Inflammatory macrophage treated with lipopolysaccharide for 4 hours (primary cell): ENCODE results near the gene SUGT1.
"Not testable (repeated sequence)": the region's sequence is repeated elsewhere in the genome, so short reads cannot be mapped to it uniquely, and the experiment has no call there.

Source experiments
- DNase-seq: peaks from one replicate; pipeline ENCODE4 v3.0.0-alpha.2; 2020

The SUGT1 gene

DNA sequence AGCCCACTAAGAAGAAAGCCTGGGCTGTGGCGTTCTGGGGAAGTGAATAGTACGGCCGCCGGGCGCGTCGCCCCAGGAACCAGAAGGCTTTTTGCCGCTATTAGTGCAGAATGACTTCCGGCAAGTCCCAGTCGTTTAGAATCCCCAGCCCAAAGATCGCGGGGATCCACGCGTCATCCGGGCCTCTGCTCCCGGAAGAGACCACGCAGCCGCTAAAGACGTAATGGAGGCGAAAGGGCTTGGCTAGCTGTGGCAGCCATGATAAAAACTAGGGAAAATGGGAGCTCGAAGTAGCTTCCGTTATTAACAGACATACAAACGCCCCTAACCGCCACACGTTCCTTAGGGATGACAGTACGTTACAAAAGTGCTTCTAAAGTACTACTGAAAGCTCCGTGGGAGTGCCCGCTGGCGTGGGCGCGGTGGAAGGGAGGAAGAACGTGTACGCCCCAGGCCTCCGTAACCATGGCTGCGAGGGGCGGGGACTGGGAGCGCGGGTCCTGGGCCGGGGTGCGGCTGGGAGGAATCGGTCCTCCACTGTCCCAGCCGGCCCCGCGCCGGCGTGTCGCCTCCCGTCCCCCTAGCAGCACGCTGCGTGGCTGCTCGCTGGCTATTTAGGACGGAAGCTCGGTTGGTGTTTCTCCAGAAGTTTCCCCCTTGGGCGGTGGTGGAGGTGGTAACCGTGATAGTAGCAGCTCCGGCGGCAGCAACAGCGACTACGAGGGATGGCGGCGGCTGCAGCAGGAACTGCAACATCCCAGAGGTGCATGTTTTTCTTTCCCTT is at the start of gene SUGT1:
TSS of gene SUGT1 (plus strand) at position 641 of the 784 bp plus-strand sequence. CDS start at position 726, 85 bp downstream.
- peak; percentile 98 for DNase-seq

DNA sequence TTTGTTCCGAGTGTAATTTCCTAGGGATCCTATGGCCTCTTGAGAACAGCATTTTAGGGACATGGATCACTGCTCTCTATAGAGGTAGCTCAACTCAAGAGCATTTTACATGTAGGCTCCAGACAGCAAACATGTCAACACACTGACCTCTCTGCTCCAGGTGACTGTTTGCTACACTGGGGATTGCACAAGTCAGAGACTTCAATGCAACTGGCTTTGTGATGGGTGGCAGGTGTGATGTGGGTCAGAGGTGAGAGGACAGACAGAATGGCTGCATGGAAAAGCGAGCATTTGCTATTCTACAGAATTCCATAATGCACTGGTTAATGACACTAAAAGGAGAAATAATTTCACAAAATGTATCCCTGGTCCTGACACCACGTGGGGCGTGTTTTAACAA is 49.3 kb upstream of the SUGT1 start:
- DNase-seq = not testable (repeated sequence)

DNA sequence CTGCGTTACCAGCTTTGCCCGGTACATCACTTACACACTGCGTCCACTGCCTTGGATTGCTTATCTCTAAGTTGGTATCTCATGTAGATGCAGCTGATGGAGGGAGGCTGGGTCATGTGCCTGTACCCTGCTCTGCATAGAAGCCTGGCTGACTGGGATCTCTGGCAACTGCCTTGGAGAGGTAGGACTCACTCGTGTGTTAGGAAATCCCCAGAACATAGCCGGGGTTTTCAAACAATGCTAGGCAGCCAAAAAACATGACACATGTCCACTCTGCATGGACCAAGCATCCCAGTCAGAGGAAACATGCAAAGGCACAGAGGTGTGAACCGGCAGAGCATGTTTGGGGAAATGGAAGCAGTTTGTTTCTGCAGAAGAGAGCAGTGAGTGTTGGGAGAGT is 46.5 kb upstream of the SUGT1 start:
- not testable (repeated sequence) for DNase-seq

DNA sequence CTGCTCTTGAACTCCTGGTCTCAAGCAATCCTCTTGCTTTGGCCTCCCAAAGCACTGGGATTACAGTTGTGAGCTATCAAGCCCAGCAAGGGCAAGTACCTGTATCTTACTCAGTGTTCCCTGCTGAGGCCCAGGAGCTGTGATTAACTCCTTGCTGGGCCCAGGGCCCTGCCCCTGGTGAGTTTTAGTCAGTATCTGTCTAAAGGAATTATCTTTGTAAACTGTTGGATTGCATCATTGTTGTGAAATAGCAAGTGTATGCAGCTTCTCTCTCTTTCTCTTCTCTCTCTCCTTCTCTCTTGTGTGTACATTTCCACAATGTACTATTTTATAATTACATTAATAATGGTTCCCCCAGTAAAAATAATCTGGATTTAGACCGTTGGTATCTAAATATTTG is 45.8 kb upstream of the SUGT1 start:
- DNase-seq = not testable (repeated sequence)

DNA sequence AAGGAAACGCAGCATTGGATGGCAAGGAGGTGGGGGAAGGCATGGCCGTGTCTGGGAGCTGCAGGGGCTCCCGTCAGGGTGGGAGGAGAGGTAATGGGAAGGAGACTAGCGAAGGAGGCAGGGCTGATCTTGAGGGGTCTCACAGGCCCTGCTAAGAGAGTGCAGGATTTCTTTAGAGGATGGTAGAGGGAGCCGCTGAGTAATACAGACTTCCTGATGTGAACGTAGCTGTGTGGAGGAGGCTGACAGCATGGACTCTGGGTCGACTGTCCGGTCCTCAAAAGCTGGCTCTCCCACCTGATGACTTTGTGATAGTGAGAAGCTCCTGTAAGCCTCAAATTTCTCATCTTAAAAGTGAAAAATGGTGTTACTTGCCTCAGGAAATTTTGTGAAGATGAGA is 44.5 kb upstream of the SUGT1 start:
- not testable (repeated sequence) for DNase-seq

DNA sequence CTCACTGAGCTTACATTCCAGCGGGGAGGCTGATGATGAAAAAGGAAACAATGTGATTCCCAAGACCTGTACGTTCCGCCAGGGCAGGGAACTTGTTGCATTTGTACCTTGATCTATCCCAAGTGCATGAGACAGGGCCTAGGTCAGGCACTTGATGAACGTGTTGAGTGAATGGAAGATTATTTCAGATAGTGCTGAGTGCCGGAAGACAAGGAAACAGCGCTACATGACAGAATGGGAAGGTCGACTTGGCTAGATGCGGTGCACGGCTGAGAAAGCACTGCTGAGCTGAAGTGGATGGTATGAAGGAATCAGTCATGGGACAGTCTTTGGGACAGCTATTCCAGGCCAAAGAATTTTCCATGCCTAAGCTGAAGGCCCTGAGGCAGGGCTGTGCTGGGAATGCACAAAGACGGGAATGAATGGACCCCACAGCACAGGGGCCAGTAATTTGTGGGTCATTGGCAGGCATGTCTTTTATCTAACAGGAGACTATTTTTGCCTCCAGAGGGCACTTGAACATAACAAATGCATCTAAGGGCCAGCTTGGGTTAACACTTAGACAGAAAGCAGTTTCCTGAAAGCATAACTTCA is 43.5 kb upstream of the SUGT1 start:
- DNase-seq = peak; percentile 36

DNA sequence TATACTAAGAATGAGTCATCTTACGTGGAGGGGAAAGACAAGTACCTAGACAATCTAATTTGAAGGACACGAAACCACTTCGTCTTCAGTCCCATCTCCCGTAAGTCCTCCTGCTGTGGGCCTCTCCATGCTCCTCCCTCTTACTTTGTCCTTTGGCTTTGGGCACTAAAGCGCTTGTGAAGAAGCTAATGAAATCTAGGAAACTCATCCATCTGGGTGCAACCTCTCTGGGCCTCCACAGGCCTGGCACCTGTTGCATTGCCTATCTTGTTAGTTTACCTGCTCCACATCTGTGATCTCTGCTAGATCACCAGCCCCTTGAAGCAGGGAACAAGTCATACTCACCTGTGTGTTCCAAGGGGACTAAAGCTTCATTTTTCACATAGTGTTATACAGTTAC is 42.5 kb upstream of the SUGT1 start:
- not testable (repeated sequence) for DNase-seq

DNA sequence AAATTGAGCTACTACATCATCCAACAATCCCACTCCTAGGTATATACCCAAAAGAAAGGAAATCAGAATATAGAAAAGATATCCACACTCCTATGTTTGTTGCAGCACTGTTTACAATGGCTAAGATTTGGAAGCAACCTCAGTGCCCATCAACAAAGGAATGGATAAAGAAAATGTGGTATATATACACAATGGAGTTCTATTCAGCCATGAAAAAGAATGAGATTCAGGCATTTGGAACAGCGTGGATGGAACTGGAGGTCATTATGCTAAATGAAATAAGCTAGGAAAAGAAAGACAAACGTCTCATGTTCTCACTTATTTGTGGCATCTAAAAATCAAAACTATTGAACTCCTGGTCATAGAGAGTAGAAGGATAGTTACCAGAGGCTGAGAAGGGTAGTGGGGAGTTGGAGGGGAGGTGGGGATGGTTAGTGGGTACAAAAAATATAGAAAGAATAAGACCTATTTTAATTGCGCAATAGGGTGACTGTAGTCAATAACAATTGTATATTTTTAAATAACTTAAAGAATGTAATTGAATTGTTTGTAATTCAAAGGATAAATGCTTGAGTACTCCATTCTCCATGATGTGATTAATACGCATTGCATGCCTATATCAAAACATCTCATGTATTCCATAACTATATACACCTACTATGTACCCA is 37.4 kb upstream of the SUGT1 start:
- DNase-seq = no peak

DNA sequence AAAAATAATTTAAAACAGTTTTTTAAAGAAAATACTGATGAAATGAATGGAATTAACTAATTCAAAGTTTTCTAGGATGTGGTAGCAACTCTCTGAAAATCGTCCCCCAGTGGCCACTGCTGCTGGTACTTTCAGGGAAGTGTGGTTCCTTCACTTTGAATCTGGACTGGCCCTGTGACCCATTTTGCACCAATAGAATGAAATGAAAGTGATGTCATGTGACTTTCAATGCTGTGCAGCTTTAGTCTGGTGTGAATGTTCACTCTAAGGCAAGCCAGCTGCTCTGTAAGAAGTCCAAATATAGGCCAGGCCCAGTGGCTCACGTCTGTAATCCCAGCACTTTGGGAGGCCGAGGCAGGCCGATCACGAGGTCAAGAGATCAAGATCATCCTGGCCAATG is 36.8 kb upstream of the SUGT1 start:
- peak; percentile 8 for DNase-seq

DNA sequence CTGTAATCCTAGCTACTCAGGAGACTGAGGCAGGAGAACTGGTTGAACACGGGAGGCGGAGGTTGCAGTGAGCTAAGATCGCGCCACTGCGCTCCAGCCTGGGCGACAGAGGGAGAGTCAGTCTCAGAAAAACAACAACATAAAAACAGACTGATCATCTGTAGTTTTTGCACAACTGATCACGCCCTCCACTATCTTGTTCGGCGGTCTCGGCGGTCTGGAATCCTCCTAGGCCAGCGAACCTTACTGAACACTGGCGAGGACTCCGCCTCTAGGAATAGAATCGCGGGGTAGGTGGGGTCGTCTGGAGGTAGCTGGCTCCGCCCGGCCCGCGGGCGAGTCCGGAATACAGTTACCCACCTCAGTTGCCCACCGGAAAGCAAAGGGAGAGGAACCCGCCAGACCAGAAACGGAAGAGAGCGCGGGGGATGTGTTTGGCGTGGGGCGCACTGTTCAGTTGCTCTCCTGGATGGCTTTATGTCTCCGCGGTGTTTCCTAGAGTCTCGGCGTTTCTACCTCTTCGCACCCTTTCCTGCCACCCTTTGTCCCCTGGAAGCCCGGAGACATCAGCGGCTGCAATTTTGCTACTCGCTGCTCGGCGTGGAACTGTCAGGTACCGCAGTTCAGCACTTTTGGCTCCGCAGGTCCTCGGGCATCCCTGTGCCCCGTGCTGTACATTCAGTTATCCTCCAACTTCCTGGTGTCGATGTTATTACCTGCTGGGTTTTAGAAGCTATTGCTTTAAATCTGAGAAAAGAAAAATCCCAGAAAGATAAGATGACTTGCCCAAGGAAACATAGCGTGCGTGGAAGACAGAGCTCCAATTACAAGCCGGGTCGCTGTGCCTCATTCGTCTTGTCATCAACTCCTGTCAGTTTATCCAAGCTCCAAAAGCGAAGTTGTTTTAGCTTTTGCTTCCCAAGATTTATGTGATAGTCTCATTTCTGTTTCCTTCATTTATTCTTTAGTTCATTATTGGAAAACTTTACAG is 35.3 kb upstream of the SUGT1 start:
- DNase-seq = peak; percentile 62

DNA sequence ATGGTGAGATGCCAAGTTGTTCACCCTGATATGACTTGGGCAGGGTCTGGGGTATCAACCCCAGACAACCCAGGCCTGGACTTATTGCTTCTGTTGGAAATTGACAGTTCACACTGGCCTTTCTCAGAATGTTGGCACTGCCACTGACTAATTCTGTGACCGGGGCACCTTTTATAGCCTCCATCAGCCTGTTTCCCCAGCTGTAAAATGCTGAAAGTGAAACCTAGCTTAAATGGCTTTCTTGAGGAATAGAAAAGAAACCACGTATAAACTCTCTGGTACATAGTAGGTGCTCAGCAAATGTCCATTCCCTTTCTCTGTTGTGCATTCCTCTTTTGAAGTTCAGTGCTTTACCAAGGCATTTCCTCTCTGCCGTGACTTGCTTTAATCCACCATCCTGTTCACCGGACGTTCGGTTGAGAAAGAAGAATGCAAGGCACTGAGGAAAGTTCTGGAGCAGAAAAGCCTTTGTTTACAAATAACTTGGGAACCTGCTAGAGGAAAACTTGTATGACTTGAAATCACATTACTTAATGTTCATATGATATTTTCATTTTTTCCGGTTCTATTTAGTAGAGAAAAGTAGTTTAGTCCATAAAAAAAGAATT is 21.4 kb upstream of the SUGT1 start:
- not testable (repeated sequence) for DNase-seq

DNA sequence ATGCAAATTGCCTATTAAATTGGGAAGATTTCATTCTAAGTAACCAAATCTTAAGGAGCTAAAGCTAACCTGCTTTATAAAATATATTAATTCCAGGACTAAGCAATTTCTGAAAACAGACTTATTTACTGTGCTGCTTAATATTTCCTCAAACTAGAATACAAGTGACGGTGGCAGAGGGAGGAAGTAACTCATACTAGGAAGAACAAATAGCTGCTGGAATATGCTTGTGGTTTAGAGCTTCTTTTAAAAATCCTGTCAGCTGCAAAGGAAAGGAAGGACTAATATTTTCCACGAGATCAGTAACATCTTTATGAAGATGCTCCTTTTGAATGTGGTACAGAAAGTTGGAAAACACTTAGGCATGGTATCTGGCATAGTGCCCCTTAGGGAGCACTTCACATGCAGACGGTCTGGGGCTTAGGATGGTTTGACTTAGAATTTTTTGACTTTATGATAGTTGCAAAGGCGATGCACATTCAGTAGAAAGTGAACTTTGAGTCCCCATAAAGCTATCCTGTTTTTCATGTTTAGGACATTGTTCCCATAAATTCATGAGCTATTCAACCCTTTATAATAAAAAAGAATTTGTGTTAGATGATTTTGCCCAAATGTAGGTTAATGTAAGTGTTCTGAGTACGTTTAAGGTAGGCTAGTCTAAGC is 13.8 kb upstream of the SUGT1 start:
- no peak for DNase-seq

DNA sequence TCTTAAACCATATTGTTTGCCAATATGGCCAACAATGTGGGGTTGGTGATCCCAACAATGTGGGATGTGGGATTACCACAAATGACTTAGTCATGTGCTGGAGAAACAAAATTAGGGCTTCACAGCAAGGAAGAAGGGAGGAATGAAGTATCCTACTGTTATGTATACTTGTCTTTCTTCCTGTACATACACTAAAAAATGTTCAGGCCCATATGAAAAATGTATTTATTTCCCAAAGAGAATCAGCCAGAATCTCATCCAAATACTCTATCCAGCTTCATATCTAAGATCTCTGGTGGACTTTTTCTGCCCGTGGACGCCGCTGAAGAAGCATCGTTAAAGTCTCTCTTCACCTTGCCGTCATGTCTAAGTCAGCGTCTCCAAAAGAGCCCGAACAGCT is 10.5 kb upstream of the SUGT1 start, which contains the start of gene HNRNPA1L2:
TSS of gene HNRNPA1L2 (plus strand) at position 301 of the 400 bp plus-strand sequence. CDS start at position 363, 62 bp downstream.
- no peak for DNase-seq

DNA sequence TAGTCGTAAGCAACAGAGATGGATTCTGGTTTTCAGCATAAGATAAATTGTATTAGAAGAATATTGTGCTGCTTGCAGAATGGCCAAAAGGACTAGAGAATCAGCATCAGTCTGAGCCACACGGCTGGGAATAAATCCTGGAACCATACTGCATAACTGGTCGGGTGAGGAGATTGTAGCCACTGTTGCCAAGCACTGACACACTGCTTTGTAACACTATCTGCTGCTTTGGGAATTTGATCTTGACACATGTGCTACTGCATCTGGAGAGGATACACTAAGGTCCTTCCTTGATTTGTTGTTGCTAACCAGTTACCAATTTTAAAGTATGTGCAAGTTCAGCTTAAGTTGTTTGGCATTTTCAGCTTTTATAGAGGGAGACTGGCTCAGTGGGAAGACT is 8.5 kb upstream of the SUGT1 start:
- no peak for DNase-seq

DNA sequence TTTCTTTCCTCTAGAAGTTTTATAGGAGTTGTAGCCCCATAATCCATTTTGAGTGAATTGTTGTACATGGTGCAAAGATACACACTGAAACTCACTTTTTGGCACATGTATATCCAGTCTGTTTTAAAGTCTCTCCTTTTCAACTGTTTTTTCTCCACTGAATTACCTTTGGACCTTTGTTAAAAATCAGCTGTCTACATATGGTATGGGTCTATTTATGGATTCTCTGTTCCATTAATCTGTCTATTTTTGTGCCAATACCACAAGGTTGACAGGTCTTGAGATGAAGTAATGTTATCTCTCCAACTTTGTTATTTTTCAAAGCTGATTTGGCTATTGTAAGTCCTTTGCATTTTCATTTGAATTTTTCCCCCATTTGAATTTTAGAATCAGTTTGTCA is 5.7 kb upstream of the SUGT1 start:
- DNase-seq = no peak

DNA sequence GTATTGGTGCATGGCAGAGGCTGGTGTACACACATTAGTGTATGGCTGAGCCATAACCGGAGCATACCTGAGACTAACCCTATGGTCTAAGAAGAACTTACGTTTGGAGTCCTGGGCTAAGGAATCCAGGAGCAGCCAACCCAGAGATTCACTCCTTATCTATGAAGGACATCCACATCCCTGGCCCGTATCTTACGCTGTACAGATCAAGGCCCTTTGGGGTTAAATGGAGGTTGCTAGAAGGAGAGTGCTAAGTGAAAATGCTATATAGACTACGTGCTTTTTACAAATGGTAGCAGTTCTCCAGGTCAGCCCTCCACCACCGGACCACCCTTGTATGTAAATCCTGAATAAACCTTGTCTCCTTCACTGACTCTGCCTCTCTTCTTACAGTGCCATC is 1.9 kb upstream of the SUGT1 start:
- DNase-seq = no peak

DNA sequence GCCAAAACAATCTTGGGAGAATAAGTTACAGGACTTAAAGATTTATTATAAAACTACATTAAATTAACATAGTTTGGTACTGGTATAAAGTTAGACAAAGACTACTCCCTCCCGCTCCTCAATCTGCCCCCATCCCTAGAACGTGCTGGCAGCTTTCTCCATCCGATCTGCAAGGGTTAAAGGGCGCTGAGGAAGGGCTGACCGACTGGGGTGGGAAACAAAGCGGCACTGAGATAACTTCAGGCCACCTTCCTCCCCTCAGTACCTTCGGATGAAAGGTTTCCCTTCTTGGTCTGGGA is 790 bp upstream of the SUGT1 start:
- no peak for DNase-seq

DNA sequence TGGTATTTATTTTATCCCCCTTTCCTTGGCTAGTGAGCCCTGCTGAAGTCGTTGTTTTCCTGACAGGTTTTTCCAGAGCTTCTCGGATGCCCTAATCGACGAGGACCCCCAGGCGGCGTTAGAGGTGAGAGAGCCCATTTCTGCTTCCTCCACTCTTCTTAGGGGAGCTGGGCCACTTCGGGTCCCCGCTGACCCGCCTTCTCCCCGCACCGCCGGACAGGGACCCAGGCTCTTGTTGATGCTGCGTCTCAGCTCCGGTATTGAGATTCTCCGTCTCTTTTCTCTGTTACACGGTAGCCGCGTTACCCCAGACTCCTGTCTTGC is 306 bp downstream of the SUGT1 start:
- no peak for DNase-seq

DNA sequence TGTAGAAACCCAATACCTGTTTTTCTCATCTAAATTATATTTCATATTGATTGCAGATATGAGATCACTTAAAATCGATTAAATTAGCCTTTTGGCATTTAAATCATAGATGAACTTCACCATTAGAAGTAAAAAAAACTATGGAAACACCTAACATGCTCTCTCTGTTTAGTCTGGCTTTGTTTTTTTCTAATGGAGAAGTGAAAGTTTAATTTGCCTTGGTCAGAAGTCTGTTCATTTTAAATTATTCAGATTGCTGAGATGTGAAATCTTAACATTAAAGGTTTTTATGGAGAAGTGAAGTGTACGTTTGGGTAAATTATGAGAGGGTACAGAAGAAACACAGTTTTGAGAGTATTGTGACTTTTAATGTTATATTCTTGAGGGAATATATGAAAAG is 6.7 kb downstream of the SUGT1 start:
- no peak for DNase-seq

DNA sequence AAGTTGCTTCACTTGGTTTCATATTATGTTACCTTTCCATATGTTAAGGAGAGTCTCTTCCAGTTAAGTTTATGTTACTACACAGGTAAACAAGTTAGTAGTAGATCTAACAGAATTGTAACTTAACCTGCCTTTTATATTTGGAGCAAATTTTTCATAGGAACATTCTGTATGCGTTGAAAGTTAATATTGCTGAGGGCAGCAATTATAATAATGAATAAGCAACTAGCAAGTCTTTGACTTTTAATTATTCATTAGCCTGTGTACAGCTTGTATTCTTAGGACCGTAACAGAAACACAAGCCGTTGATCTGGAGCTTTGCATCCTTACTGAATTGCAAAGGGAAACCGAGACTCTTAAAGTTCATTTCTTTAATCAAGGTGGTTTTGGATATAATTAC is 11.6 kb downstream of the SUGT1 start:
- no peak for DNase-seq

DNA sequence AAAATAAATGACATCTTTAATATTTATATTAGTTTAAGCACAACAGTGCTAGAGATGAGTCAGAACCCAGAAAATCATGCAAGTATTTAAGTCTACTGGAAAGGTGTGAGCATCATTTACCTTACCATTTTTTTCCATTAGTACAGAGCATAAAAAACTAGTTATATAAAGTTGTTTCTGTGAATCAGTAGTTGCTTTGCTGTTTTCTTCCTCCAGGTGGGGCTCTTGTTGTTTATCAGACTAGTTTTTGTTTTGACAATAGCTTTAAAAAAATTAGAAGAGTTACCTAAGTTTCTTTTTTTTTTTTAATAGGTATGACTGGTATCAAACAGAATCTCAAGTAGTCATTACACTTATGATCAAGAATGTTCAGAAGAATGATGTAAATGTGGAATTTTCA is 12.7 kb downstream of the SUGT1 start:
- peak; percentile 30 for DNase-seq

DNA sequence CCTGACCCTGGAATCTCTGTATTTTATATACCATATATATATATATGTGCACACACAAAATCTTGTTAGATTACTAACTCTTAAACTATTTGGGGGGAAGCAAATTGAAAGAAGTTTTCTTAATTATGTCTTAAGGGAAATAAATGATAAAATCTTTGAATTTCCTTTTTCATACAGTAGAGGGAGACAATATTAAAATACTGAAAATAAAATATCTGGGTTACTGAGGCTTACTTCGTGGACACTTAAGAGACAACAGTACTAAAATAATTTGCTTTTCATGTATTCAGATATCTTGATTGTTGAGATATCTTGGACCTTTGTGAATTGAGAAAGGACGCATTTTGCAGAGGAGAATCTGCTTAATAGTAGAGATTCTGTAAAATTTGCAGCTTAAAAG is 17.0 kb downstream of the SUGT1 start:
- DNase-seq = no peak
